Brain microvascular endothelial cell (primary cell): ENCODE data around the gene HOXB5.

Source experiments
- DNase-seq: peaks from one replicate; pipeline ENCODE4 v3.0.0-alpha.2; 2020
- H3K27ac ChIP-seq: fragments of 250-450 bp; sonication (Bioruptor Pico); 2 replicates; pipeline ENCODE4 v1.5.1; 2020; ENCODE audit warnings: mild to moderate bottlenecking, moderate library complexity
- H3K27me3 ChIP-seq: fragments of 250-450 bp; sonication (Bioruptor Pico); replicated peaks from 2 replicates; pipeline ENCODE4 v1.5.1; 2020; ENCODE audit warnings: mild to moderate bottlenecking
- H3K36me3 ChIP-seq: fragments of 250-450 bp; sonication (Bioruptor Pico); replicated peaks from 2 replicates; pipeline ENCODE4 v1.5.1; 2020; ENCODE audit warnings: mild to moderate bottlenecking
- H3K4me3 ChIP-seq: 2 replicates; pipeline ENCODE4 v1.5.1; 2011; ENCODE audit warnings: low read depth, mild to moderate bottlenecking, control low read depth, low read length, moderate library complexity
- in situ Hi-C: cut with HindIII; loops from 2 replicates; pipeline ENCODE4 v1.10.0; 2017; ENCODE audit warnings: low sequenced_read_pairs, low pct_ligation_motif_present
- TF ChIP-seq, protein P1 (sequence below): IDR thresholded peaks from 2 replicates; pipeline ENCODE4 v1.5.1; 2011; ENCODE audit warnings: low read depth, mild to moderate bottlenecking, moderate library complexity, low read length, control low read depth, inconsistent platforms; ENCODE audit errors: missing control alignments

HOXB5 gene

GRCh38 chr17:48609759-48610281, 16.2 kb upstream of the HOXB5 start:
- Histone ChIP-seq H3K27me3 (peaks cover 88% of the 10 kb centered on the region), H3K36me3 (no peaks in the 10 kb centered on the region), H3K4me3 (peak overlapping the region; percentile 42), H3K27ac (no peak overlapping the region)
- in situ Hi-C loops: no loop called here
- no peak for DNase-seq
- TF ChIP-seq, protein P1, sequence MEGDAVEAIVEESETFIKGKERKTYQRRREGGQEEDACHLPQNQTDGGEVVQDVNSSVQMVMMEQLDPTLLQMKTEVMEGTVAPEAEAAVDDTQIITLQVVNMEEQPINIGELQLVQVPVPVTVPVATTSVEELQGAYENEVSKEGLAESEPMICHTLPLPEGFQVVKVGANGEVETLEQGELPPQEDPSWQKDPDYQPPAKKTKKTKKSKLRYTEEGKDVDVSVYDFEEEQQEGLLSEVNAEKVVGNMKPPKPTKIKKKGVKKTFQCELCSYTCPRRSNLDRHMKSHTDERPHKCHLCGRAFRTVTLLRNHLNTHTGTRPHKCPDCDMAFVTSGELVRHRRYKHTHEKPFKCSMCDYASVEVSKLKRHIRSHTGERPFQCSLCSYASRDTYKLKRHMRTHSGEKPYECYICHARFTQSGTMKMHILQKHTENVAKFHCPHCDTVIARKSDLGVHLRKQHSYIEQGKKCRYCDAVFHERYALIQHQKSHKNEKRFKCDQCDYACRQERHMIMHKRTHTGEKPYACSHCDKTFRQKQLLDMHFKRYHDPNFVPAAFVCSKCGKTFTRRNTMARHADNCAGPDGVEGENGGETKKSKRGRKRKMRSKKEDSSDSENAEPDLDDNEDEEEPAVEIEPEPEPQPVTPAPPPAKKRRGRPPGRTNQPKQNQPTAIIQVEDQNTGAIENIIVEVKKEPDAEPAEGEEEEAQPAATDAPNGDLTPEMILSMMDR: no peak

- in situ Hi-C loops: no loop called here
- H3K36me3 ChIP-seq: no peaks in the 10 kb centered on the region
- H3K27ac ChIP-seq: no peak overlapping the region
- H3K27me3 ChIP-seq: peaks cover 91% of the 10 kb centered on the region
- TF ChIP-seq, protein P1: no peak
- no peak for DNase-seq
- H3K4me3 ChIP-seq: no peak overlapping the region
Measured at GRCh38 chr17:48609033-48609432, 15.5 kb upstream of the HOXB5 start.

- peaks cover 92% of the 10 kb centered on the region for H3K27me3 ChIP-seq
- in situ Hi-C loops: no loop called here
- H3K36me3 ChIP-seq: no peaks in the 10 kb centered on the region
- TF ChIP-seq, protein P1: no peak
- H3K27ac ChIP-seq: no peak overlapping the region
- H3K4me3 ChIP-seq: no peak overlapping the region
- DNase-seq: no peak
Measured at GRCh38 chr17:48608494-48608834, 14.9 kb upstream of the HOXB5 start.

DNA sequence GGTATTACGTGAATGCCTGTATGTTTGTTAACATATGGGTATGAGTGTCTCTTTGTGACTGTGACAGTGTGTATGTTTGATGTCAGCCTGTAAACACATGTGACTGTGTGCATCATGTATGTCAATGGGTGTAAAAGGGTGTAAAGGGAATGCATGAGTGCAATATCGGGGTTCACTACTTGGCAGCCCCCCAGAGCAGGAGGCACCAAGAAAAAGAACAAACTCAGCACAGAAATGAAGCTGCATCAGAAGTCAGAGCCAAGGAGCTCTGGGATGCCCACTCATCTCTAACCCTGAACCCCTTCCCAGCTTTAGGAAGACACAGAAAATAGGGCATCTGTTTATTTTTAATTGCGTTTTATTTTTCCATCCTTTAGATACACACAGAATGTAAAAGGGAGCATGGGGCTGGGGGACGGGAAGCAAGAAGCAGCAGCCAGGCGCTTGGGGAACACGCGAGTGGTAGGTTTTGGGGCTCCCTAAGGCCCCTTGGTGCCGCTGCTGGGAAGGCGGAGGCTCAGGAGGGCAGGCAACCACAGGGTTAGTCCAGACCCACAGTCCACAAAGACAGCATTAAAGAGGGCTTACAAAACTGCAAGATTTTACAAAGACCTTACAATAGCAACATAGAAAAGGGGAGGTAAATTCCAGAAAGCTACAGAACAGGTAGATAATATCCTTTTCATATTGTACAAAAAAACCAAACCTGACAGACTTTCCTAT, 13.5 kb upstream of the HOXB5 start:
- H3K4me3 ChIP-seq: no peak overlapping the region
- no peaks in the 10 kb centered on the region for H3K36me3 ChIP-seq
- peaks cover 95% of the 10 kb centered on the region for H3K27me3 ChIP-seq
- TF ChIP-seq, protein P1: no peak
- in situ Hi-C loops: no loop called here
- no peak overlapping the region for H3K27ac ChIP-seq
- no peak for DNase-seq

DNA sequence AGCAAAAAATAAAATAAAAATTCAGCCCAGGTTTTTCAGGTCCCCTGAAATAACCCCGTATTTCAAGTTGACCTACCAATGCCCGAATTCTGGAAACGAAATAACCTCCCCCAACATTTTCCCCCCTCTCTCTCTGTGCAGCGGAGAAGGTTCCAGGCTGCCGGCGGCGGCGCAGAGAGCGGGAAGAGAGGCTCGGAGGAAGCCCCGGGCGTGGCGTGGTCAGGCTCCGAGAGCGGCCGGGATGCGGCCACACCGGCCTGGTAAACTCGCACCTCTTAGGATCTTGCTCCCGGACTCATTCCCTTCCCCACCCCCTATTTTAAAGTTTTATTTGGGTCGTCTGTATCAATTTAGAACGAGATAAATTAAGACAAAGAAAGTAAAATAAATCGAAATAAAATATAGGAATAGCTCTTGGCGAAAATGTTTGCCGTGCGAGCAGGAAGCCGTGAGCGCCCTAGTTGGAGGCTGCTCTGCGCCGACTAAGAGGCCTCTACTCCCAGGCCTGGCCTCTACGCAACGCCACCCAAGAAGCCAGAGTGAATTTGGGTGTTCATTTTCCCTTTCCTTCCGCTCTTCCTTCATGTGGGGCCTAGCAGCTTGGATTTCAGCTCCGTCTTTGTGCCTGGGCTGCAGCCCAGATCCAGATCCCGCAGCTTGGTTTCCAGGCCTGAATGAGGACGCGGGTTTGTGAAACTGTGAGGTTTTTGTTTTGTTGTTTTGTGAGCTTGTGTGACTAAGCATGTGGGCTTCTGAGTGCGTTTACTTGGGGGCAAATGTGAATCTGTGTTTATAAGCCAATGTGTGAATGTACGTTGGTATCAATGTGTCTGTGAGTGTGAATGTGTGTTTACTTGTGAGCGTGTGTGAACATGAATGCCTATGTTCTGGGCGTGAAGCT, 12.7 kb upstream of the HOXB5 start:
- no peak for DNase-seq

More for the DNA sequence above, 12.7 kb upstream of the HOXB5 start:
- in situ Hi-C loops: no loop called here
- Histone ChIP-seq H3K36me3 (no peaks in the 10 kb centered on the region), H3K4me3 (no peak overlapping the region), H3K27ac (no peak overlapping the region), H3K27me3 (peaks cover 97% of the 10 kb centered on the region)
- TF ChIP-seq, protein P1: no peak
